ENCODE measurements around the gene CDK13.

The CDK13 gene

DNA sequence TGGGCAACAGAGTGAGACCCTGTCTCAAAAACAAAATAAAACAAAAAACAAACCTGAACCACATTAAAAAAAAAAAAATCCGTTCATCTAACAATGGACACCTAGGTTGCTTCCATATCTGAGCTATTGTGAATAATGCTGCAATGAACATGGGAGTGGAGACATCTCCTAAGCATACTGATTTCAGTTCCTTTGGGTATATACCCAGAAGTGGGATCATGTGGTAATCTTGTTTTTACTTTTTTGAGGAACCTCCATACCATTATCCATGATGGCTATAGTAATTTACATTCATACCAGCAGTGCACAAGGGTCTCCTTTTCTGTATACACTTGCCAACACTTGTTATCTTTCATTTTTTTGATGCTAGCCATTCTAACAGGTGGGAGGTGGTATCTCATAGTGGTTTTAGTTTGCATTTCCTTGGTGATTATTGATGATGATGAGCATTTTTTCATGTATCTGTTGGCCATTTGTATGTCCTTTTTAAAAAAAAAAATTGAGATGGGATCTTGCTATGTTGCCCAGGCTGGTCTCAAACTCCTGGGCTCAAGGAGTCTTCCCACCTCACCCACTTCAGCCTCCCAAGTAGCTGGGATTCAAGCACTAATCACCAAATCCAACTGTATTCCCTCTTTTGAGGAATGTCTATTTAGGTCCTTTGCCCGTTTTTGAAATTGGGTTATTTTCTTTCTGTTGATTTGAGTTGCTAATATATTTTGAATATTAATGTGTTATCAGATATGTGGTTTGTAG, 17.5 kb downstream of the CDK13 start:
- Mint-ChIP-seq H3K27me3 (no peaks in the 10 kb centered on the region), H3K27ac (peak overlapping the region; percentile 22), H3K4me1 (ENCODE audit: low read depth) (peaks cover 95% of the 10 kb centered on the region), H3K9me3 (ENCODE audit: low read depth) (no peaks in the 10 kb centered on the region), H3K4me3 (no peak overlapping the region), H3K36me3 (no peaks in the 10 kb centered on the region)

GRCh38 chr7:39969431-39969830, 19.4 kb downstream of the CDK13 start:
- peaks cover 93% of the 10 kb centered on the region for H3K4me1 Mint-ChIP-seq (ENCODE audit: low read depth)
- no peaks in the 10 kb centered on the region for H3K9me3 Mint-ChIP-seq (ENCODE audit: low read depth)
- H3K4me3 Mint-ChIP-seq = peak overlapping the region; percentile 33
- peak overlapping the region; percentile 25 for H3K27ac Mint-ChIP-seq
- H3K36me3 Mint-ChIP-seq = no peaks in the 10 kb centered on the region
- no peaks in the 10 kb centered on the region for H3K27me3 Mint-ChIP-seq

GRCh38 chr7:39971924-39972323, 21.9 kb downstream of the CDK13 start:
- no peaks in the 10 kb centered on the region for H3K9me3 Mint-ChIP-seq (ENCODE audit: low read depth)
- H3K27ac Mint-ChIP-seq = no peak overlapping the region
- H3K4me1 Mint-ChIP-seq (ENCODE audit: low read depth) = peaks cover 74% of the 10 kb centered on the region
- H3K4me3 Mint-ChIP-seq = no peak overlapping the region
- H3K27me3 Mint-ChIP-seq = no peaks in the 10 kb centered on the region
- no peaks in the 10 kb centered on the region for H3K36me3 Mint-ChIP-seq

GRCh38 chr7:39973801-39974200, 23.7 kb downstream of the CDK13 start:
- Mint-ChIP-seq H3K4me3 (no peak overlapping the region), H3K27me3 (no peaks in the 10 kb centered on the region), H3K27ac (peak overlapping the region; percentile 22), H3K36me3 (no peaks in the 10 kb centered on the region), H3K9me3 (ENCODE audit: low read depth) (no peaks in the 10 kb centered on the region), H3K4me1 (ENCODE audit: low read depth) (peaks cover 55% of the 10 kb centered on the region)

DNA sequence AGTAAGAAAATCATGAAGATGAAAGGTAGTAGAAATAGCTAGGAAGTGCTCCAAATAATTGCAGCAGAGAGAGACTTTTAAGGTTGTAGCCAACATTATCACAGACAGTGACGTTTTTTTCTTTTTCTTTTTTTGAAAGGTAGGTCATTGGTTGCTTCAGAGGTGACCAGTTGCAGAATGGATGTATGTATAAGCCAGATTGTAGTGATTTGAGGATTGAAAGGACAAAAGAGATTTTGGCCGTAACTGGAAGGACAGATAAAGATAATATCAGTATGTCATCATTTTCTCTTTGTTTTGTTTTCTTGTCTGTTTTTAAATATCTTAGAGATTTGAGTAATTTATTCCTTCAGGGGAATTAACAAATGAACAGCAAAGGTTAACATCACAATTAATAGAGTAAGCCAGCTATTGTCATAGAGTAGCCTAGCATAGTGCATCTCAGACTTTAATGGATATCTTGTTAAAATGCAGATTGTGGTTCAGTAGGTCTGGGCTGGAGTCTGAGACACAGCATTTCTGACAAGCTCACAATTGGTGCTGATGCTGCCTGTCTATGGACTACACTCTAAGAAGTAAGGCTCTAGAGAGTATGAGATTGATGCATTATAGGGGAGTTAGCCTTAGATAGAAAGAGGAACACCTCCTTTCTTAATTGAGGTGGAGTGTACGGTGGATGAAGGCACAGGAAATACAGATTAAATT, 28.3 kb downstream of the CDK13 start:
- Mint-ChIP-seq H3K9me3 (ENCODE audit: low read depth) (no peaks in the 10 kb centered on the region), H3K4me1 (ENCODE audit: low read depth) (peaks cover 25% of the 10 kb centered on the region), H3K36me3 (no peaks in the 10 kb centered on the region), H3K27ac (no peak overlapping the region), H3K4me3 (no peak overlapping the region), H3K27me3 (no peaks in the 10 kb centered on the region)

GRCh38 chr7:39979406-39980073, 29.5 kb downstream of the CDK13 start:
- Mint-ChIP-seq H3K4me3 (no peak overlapping the region), H3K9me3 (ENCODE audit: low read depth) (no peaks in the 10 kb centered on the region), H3K36me3 (no peaks in the 10 kb centered on the region), H3K27me3 (no peaks in the 10 kb centered on the region), H3K27ac (no peak overlapping the region), H3K4me1 (ENCODE audit: low read depth) (peaks cover 26% of the 10 kb centered on the region)

- peaks cover 2% of the 10 kb centered on the region for H3K36me3 Mint-ChIP-seq
- no peaks in the 10 kb centered on the region for H3K27me3 Mint-ChIP-seq
- H3K4me3 Mint-ChIP-seq = no peak overlapping the region
- H3K27ac Mint-ChIP-seq = peak overlapping the region; percentile 83
- no peaks in the 10 kb centered on the region for H3K9me3 Mint-ChIP-seq (ENCODE audit: low read depth)
- H3K4me1 Mint-ChIP-seq (ENCODE audit: low read depth) = peaks cover 63% of the 10 kb centered on the region
These were observed 35.4 kb downstream of the CDK13 start for GRCh38 chr7:39985398-39985918.

DNA sequence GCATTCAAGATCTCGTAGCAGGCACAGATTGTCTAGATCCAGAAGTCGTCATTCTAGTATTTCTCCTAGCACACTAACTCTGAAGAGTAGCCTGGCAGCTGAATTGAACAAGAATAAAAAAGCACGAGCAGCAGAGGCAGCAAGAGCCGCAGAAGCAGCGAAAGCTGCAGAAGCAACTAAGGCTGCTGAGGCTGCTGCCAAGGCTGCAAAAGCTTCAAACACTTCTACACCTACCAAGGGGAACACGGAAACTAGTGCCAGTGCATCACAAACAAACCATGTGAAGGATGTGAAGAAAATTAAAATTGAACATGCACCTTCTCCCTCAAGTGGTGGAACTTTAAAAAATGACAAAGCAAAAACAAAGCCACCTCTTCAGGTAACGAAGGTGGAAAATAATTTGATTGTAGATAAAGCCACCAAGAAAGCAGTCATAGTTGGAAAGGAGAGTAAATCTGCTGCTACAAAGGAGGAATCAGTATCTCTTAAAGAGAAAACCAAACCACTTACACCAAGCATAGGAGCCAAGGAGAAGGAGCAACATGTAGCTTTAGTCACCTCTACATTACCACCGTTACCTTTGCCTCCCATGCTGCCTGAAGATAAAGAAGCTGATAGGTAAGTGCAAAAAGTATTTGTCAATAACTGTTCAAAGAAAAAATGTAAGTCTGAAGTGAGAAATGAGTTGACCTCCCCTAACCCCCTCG, 37.7 kb downstream of the CDK13 start:
- Mint-ChIP-seq H3K27ac (peak overlapping the region; percentile 88), H3K4me3 (peak overlapping the region; percentile 58), H3K27me3 (no peaks in the 10 kb centered on the region), H3K9me3 (ENCODE audit: low read depth) (no peaks in the 10 kb centered on the region), H3K36me3 (peaks cover 2% of the 10 kb centered on the region), H3K4me1 (ENCODE audit: low read depth) (peaks cover 65% of the 10 kb centered on the region)

DNA sequence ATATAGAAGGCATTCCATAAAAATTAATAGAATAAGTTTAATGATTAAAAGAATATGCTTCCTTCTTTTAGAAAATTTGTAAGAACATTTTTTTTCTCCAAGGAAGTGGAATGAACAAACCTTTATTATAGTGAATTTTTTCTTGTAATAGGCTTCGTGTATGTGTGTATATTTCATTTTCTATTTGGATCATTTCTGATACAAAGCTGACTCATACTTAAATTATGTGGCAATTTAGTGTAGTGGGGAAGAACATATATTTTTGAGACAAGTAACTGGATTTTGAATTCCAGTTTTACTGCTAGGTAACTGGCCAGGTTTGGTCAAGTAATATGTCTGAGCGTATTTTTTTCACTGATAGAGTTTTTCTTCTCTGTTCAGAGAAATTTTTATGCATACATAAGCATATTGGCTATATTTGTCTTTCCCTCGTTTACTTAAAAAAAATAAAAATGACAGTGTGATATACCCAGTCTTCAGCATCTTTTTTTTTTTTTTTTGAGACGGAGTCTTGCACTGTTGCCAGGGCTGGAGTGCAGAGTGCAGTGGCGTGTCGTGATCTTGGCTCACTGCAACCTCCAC, 50.8 kb downstream of the CDK13 start:
- Mint-ChIP-seq H3K4me1 (ENCODE audit: low read depth) (peaks cover 6% of the 10 kb centered on the region), H3K36me3 (no peaks in the 10 kb centered on the region), H3K27me3 (no peaks in the 10 kb centered on the region), H3K4me3 (no peak overlapping the region), H3K9me3 (ENCODE audit: low read depth) (no peaks in the 10 kb centered on the region), H3K27ac (no peak overlapping the region)

- no peak overlapping the region for H3K4me3 Mint-ChIP-seq
- no peaks in the 10 kb centered on the region for H3K9me3 Mint-ChIP-seq (ENCODE audit: low read depth)
- H3K36me3 Mint-ChIP-seq = no peaks in the 10 kb centered on the region
- H3K27ac Mint-ChIP-seq = no peak overlapping the region
- H3K4me1 Mint-ChIP-seq (ENCODE audit: low read depth) = peaks cover 8% of the 10 kb centered on the region
- H3K27me3 Mint-ChIP-seq = no peaks in the 10 kb centered on the region
These were observed 51.6 kb downstream of the CDK13 start for GRCh38 chr7:40001649-40002048.

- Mint-ChIP-seq H3K27me3 (no peaks in the 10 kb centered on the region), H3K4me3 (no peak overlapping the region), H3K9me3 (ENCODE audit: low read depth) (no peaks in the 10 kb centered on the region), H3K36me3 (no peaks in the 10 kb centered on the region), H3K27ac (no peak overlapping the region), H3K4me1 (ENCODE audit: low read depth) (peaks cover 8% of the 10 kb centered on the region)
These were observed 53.5 kb downstream of the CDK13 start for GRCh38 chr7:40003597-40003996.

GRCh38 chr7:40008223-40008815, 58.3 kb downstream of the CDK13 start:
- no peaks in the 10 kb centered on the region for H3K9me3 Mint-ChIP-seq (ENCODE audit: low read depth)
- no peaks in the 10 kb centered on the region for H3K27me3 Mint-ChIP-seq
- H3K4me3 Mint-ChIP-seq = no peak overlapping the region
- no peak overlapping the region for H3K27ac Mint-ChIP-seq
- H3K36me3 Mint-ChIP-seq = no peaks in the 10 kb centered on the region
- peaks cover 11% of the 10 kb centered on the region for H3K4me1 Mint-ChIP-seq (ENCODE audit: low read depth)

DNA sequence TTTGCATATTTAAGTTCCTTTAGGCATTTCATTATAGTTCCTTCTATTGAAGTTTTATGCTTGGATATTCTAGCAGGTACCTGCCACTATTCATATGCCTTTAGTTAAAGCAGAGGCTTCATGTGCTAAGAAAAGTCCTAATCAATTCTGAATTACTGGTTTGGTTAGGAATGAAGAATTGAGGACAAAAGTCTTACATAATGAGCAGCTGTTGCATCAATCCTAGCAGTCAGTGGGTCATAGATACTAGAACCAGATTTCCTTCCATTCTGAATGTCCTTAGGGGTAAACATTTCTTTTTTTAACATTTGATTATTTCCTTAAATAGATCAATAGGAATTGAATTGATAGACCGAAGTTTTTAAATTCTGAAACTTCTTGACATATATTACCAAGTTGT, 59.2 kb downstream of the CDK13 start:
- Mint-ChIP-seq H3K27ac (no peak overlapping the region), H3K4me3 (no peak overlapping the region), H3K36me3 (no peaks in the 10 kb centered on the region)

DNA sequence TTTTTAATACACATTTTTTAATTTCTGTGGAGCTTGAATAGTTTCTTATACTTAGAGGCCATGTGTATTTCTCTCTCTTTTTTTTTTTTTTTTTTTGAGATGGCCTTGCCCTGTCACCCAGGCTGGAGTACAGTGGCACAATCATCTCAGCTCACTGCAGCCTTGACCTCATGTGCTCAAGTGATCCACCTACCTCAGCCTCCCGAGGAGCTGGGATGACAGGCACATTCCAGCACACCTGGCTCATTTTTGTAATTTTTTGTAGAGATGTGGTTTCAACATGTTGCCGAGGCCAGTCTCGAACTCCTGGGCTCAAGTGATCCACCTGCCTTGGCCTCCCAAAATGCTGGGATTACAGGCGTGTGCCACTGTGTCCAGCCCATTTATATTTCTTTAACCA, 64.3 kb downstream of the CDK13 start:
- Mint-ChIP-seq H3K27me3 (no peaks in the 10 kb centered on the region), H3K4me1 (ENCODE audit: low read depth) (peaks cover 26% of the 10 kb centered on the region), H3K27ac (no peak overlapping the region), H3K9me3 (ENCODE audit: low read depth) (no peaks in the 10 kb centered on the region), H3K4me3 (no peak overlapping the region), H3K36me3 (peaks cover 10% of the 10 kb centered on the region)

More for the DNA sequence above, 59.2 kb downstream of the CDK13 start:
- peaks cover 11% of the 10 kb centered on the region for H3K4me1 Mint-ChIP-seq (ENCODE audit: low read depth)
- H3K27me3 Mint-ChIP-seq = no peaks in the 10 kb centered on the region
- no peaks in the 10 kb centered on the region for H3K9me3 Mint-ChIP-seq (ENCODE audit: low read depth)
